Measurements from ENCODE around the gene PLCB1.

Gene PLCB1

GRCh38 chr20:8877294-8877693 lies 745.2 kb downstream of the PLCB1 start:
- Histone ChIP-seq H3K36me3 (no peaks in the 10 kb centered on the region), H3K27ac (no peak overlapping the region), H3K9me3 (ENCODE audit: severe bottlenecking) (no peaks in the 10 kb centered on the region), H3K4me3 (ENCODE audit: low read depth, low read length) (no peak overlapping the region), H3K27me3 (ENCODE audit: insufficient read depth, low read depth, severe bottlenecking) (no peaks in the 10 kb centered on the region)
- no peak for TF ChIP-seq CTCF (IDR thresholded peaks at IDR 0.05; ENCODE audit: low read depth, low read length)
- DNase-seq: no peak

DNA sequence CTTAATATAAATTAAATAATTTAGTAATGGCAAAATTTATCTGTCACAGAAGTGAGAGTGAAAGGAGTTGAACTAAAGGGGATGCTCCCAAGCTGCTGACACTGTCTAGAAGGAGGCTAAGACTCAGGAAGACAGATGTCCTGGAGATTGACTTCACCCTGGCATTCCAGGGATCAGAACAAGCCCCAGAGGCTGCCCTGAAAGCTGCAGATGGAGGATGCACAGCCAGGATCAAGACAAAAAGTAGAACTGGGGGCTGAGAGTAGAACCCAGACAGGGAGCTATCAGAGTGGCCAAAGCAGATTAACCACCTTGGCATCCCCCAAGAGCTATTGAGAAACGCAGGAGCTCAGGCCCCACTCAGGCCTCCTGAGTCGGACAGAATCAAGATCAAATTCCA lies 747.6 kb downstream of the PLCB1 start:
- Histone ChIP-seq H3K27ac (no peak overlapping the region), H3K27me3 (ENCODE audit: insufficient read depth, low read depth, severe bottlenecking) (no peaks in the 10 kb centered on the region), H3K9me3 (ENCODE audit: severe bottlenecking) (no peaks in the 10 kb centered on the region), H3K4me3 (ENCODE audit: low read depth, low read length) (no peak overlapping the region), H3K36me3 (no peaks in the 10 kb centered on the region)
- DNase-seq: peak; percentile 66
- no peak for TF ChIP-seq CTCF (IDR thresholded peaks at IDR 0.05; ENCODE audit: low read depth, low read length)

DNA sequence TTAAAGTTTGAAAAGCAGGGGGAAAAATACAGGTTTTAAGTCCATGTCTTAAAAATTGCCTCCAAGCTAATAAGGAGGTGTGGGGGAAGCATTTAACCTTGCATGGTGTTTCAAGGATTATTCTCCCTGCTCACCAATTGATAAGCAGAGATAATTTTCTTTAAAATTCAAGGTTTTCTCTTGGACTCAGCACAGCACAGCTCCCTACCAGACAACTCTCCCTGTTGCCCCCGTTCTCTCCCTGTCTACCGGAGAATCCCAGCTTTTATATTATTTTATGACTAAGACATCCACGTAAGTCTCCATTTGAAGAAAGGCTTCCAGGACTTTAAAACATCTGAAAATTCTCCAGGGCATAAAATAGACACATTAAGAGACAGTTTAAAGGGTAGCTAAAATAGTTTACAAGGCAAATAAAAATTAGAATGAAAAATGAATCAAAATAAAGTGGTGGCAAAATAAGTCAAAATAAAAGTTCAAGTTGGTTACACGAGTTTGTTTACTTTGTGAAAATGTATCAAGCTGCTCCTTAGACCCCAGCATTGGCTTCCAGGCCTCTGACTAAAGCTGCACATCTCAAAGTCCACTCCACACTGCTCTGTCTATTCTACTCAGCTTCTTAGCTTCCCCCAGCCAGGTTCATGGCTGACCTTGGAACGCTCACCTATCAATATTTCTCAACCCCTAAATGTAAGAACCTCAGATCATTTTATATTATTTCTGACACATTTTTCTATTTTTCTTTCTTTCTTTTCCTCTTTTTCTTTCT lies 748.2 kb downstream of the PLCB1 start:
- no peak for DNase-seq
- Histone ChIP-seq H3K4me3 (ENCODE audit: low read depth, low read length) (no peak overlapping the region), H3K27ac (no peak overlapping the region), H3K27me3 (ENCODE audit: insufficient read depth, low read depth, severe bottlenecking) (no peaks in the 10 kb centered on the region), H3K36me3 (no peaks in the 10 kb centered on the region), H3K9me3 (ENCODE audit: severe bottlenecking) (no peaks in the 10 kb centered on the region)
- no peak for TF ChIP-seq CTCF (IDR thresholded peaks at IDR 0.05; ENCODE audit: low read depth, low read length)

- Histone ChIP-seq H3K27ac (no peak overlapping the region), H3K36me3 (no peaks in the 10 kb centered on the region), H3K4me3 (ENCODE audit: low read depth, low read length) (no peak overlapping the region), H3K27me3 (ENCODE audit: insufficient read depth, low read depth, severe bottlenecking) (no peaks in the 10 kb centered on the region), H3K9me3 (ENCODE audit: severe bottlenecking) (peaks cover 14% of the 10 kb centered on the region)
- no peak for DNase-seq
- TF ChIP-seq CTCF (IDR thresholded peaks at IDR 0.05; ENCODE audit: low read depth, low read length): no peak
Observed at GRCh38 chr20:8891039-8891438, 759.0 kb downstream of the PLCB1 start.

DNA sequence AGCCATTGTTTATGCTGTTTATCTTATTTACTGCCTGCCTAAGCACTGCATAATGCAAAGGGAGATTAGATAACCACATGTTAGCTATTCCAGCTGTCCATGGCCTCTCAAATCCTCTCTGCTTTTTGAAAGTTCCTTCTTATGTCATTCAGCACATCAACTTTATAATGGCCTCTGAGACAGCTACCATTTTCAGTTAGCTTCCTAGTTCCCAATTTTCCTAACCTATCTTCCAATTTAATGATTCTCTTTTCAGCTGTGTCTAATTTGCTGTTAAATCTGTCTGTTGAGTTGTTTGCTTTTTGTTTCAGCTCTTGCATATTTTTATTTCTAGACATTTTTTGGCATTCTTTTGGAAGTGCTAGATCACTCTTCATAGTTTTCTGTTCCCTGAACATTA lies 763.4 kb downstream of the PLCB1 start:
- no peak for TF ChIP-seq CTCF (IDR thresholded peaks at IDR 0.05; ENCODE audit: low read depth, low read length)
- DNase-seq: no peak

GRCh38 chr20:8898823-8899222 lies 766.8 kb downstream of the PLCB1 start:
- no peaks in the 10 kb centered on the region for H3K27me3 ChIP-seq (ENCODE audit: insufficient read depth, low read depth, severe bottlenecking)
- no peak for DNase-seq
- H3K4me3 ChIP-seq (ENCODE audit: low read depth, low read length): no peak overlapping the region
- no peak overlapping the region for H3K27ac ChIP-seq
- H3K36me3 ChIP-seq: no peaks in the 10 kb centered on the region
- no peak for TF ChIP-seq CTCF (IDR thresholded peaks at IDR 0.05; ENCODE audit: low read depth, low read length)
- peaks cover 17% of the 10 kb centered on the region for H3K9me3 ChIP-seq (ENCODE audit: severe bottlenecking)

More for the DNA sequence above, 763.4 kb downstream of the PLCB1 start:
- H3K36me3 ChIP-seq: no peaks in the 10 kb centered on the region
- no peak overlapping the region for H3K4me3 ChIP-seq (ENCODE audit: low read depth, low read length)
- peaks cover 17% of the 10 kb centered on the region for H3K9me3 ChIP-seq (ENCODE audit: severe bottlenecking)
- H3K27ac ChIP-seq: no peak overlapping the region
- H3K27me3 ChIP-seq (ENCODE audit: insufficient read depth, low read depth, severe bottlenecking): no peaks in the 10 kb centered on the region
